HFF-Myc (cell line): ENCODE data around the gene CCDC178.
A peak's percentile ranks its signal among the peaks of the same experiment; 100 is the strongest.

Experiments
- DNase-seq: peaks from one replicate; pipeline ENCODE4 v3.0.0-alpha.2; 2011; ENCODE audit warnings: low read depth; ENCODE audit errors: extremely low read depth
- H3K4me3 ChIP-seq: replicated peaks from 2 replicates; pipeline ENCODE4 v1.5.1; 2011; ENCODE audit warnings: low read depth, mild to moderate bottlenecking, control low read depth, low read length
- CTCF ChIP-seq: IDR thresholded peaks from 2 replicates; pipeline ENCODE4 v1.5.1; 2012; ENCODE audit warnings: mild to moderate bottlenecking, low read depth, low read length, control low read depth; ENCODE audit errors: missing control alignments

Gene CCDC178

GRCh38 chr18:32902568-32903330, 537.8 kb downstream of the CCDC178 start:
- no peak overlapping the region for H3K4me3 ChIP-seq
- DNase-seq = no peak
- no peak for TF ChIP-seq CTCF

GRCh38 chr18:32899819-32900218, 540.7 kb downstream of the CCDC178 start:
- no peak overlapping the region for H3K4me3 ChIP-seq
- no peak for TF ChIP-seq CTCF

GRCh38 chr18:32896776-32897547, 543.6 kb downstream of the CCDC178 start:
- no peak for DNase-seq
- no peak overlapping the region for H3K4me3 ChIP-seq
- TF ChIP-seq CTCF = no peak

More at GRCh38 chr18:32899819-32900218, 540.7 kb downstream of the CCDC178 start:
- no peak for DNase-seq

GRCh38 chr18:32893915-32894314, 546.6 kb downstream of the CCDC178 start:
- TF ChIP-seq CTCF = peak; percentile 3
- H3K4me3 ChIP-seq = no peak overlapping the region
- DNase-seq = no peak

- no peak overlapping the region for H3K4me3 ChIP-seq
- no peak for TF ChIP-seq CTCF
- DNase-seq = no peak
Measured at GRCh38 chr18:32891797-32892196, 548.7 kb downstream of the CCDC178 start.

- no peak for DNase-seq
- TF ChIP-seq CTCF = no peak
- no peak overlapping the region for H3K4me3 ChIP-seq
Measured at GRCh38 chr18:32891130-32891529, 549.4 kb downstream of the CCDC178 start.
